ENCODE results near the gene CCNL1.
"Not testable (repeated sequence)": the region's sequence is repeated elsewhere in the genome, so short reads cannot be mapped to it uniquely, and the experiment has no call there.

The CCNL1 gene

DNA sequence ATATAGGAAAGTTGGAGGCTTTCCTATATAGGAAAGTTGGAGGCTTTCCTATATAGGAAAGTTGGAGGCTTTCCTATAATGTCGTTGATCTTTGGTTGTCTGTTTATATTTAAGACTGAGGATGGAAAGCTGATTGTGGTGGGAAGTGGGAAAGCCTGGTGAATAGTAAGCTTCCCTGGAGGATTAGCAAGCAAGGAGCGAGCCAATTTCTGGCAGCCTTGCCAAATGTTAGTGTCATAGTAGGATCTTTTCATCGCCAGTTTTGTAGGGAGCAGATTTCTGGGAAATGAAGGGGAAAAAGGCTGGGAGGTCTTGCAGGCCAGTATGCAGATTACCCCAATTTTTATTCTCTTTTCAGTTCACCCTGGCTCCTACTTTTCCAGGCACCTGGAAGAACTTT, 39.9 kb upstream of the CCNL1 start:
- no CpG with 5 or more reads among the region's 3 CpGs for WGBS, 2 donors (ENCODE audit: extremely low coverage in 2 of 2, insufficient read length in 2 of 2, insufficient replicate concordance in 1 of 2)
- Histone ChIP-seq H3K9ac (ENCODE audit: low read depth, low read length, poor library complexity) (no peak overlapping the region), H3K27me3 (ENCODE audit: control insufficient read depth in 3 of 3, insufficient read depth in 3 of 3, low read depth in 1 of 3, low read length in 3 of 3) (no peaks in the 10 kb centered on the region), H2AFZ (ENCODE audit: low read length) (no peak overlapping the region), H4K8ac (ENCODE audit: low read depth, low read length) (no peak overlapping the region), H3K27ac (replicated peaks; ENCODE audit: low read length) (no peak overlapping the region), H3K23ac (ENCODE audit: low read depth, low read length, poor library complexity) (no peak overlapping the region), H3K4ac (ENCODE audit: low read length) (no peak overlapping the region), H3K9me3 (replicated peaks in 1 of 2; ENCODE audit: control insufficient read depth in 2 of 2, insufficient read depth in 1 of 2, low read depth in 1 of 2, low read length in 2 of 2) (peaks cover 0 to 16% of the 10 kb centered on the region in 2 donors), H4K91ac (ENCODE audit: low read depth, low read length, poor library complexity) (no peak overlapping the region), H3K4me1 (ENCODE audit: control insufficient read depth in 2 of 2, insufficient read depth in 1 of 2, low read depth in 1 of 2, low read length in 2 of 2) (peaks cover 0 to 2% of the 10 kb centered on the region in 2 donors), H2BK12ac (ENCODE audit: low read length) (no peak overlapping the region), H3K79me1 (ENCODE audit: low read depth, low read length) (no peaks in the 10 kb centered on the region), H3K4me3 (ENCODE audit: low read length in 2 of 2) (no peak overlapping the region), H3K18ac (ENCODE audit: low read length) (no peak overlapping the region), H3K14ac (ENCODE audit: low read length) (no peak overlapping the region), H2BK15ac (ENCODE audit: low read length) (no peak overlapping the region), H2AK5ac (ENCODE audit: low read depth, low read length) (no peak overlapping the region), H2BK120ac (ENCODE audit: low read depth, low read length) (no peak overlapping the region), H2BK5ac (ENCODE audit: low read length) (no peak overlapping the region), H3K4me2 (ENCODE audit: insufficient read depth, low read length, poor library complexity, severe bottlenecking) (no peak overlapping the region), H3K36me3 (replicated peaks in 1 of 2; ENCODE audit: control insufficient read depth in 2 of 2, insufficient read depth in 2 of 2, low read length in 2 of 2) (no peaks in the 10 kb centered on the region)
- no peak for DNase-seq (ENCODE audit: low spot score)

DNA sequence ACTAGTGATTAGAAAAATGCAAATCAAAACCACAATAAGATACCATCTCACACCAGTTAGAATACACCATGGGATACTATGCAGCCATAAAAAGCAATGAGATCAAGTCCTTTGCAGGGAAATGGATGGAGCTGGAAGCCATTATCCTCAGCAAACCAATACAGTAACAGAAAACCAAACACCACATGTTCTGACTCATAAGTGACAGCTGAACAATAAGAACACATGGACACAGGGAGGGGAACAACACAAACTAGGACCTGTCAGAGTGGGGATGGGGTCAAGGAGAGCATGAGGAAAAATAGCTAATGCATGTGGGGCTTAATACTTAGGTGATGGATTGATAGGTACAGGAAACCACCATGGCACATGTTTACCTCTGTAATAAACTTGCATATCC, 36.0 kb upstream of the CCNL1 start:
- Histone ChIP-seq H3K4me3 (ENCODE audit: low read length in 2 of 2) (no peak overlapping the region), H3K4ac (ENCODE audit: low read length) (no peak overlapping the region), H2AFZ (ENCODE audit: low read length) (no peak overlapping the region), H3K18ac (ENCODE audit: low read length) (no peak overlapping the region), H3K79me1 (ENCODE audit: low read depth, low read length) (no peaks in the 10 kb centered on the region), H3K9ac (ENCODE audit: low read depth, low read length, poor library complexity) (no peak overlapping the region), H3K4me1 (ENCODE audit: control insufficient read depth in 2 of 2, insufficient read depth in 1 of 2, low read depth in 1 of 2, low read length in 2 of 2) (peaks cover 0 to 2% of the 10 kb centered on the region in 2 donors), H3K27ac (replicated peaks; ENCODE audit: low read length) (no peak overlapping the region), H3K9me3 (replicated peaks in 1 of 2; ENCODE audit: control insufficient read depth in 2 of 2, insufficient read depth in 1 of 2, low read depth in 1 of 2, low read length in 2 of 2) (peaks cover 0 to 18% of the 10 kb centered on the region in 2 donors), H2BK15ac (ENCODE audit: low read length) (no peak overlapping the region), H2BK120ac (ENCODE audit: low read depth, low read length) (no peak overlapping the region), H3K27me3 (ENCODE audit: control insufficient read depth in 3 of 3, insufficient read depth in 3 of 3, low read depth in 1 of 3, low read length in 3 of 3) (no peaks in the 10 kb centered on the region), H4K8ac (ENCODE audit: low read depth, low read length) (no peak overlapping the region), H3K23ac (ENCODE audit: low read depth, low read length, poor library complexity) (no peak overlapping the region), H4K91ac (ENCODE audit: low read depth, low read length, poor library complexity) (no peak overlapping the region), H2BK5ac (ENCODE audit: low read length) (no peak overlapping the region), H3K14ac (ENCODE audit: low read length) (no peak overlapping the region), H3K4me2 (ENCODE audit: insufficient read depth, low read length, poor library complexity, severe bottlenecking) (no peak overlapping the region), H2AK5ac (ENCODE audit: low read depth, low read length) (no peak overlapping the region), H3K36me3 (replicated peaks in 1 of 2; ENCODE audit: control insufficient read depth in 2 of 2, insufficient read depth in 2 of 2, low read length in 2 of 2) (no peaks in the 10 kb centered on the region), H2BK12ac (ENCODE audit: low read length) (no peak overlapping the region)
- DNase-seq (ENCODE audit: low spot score): no peak

DNA sequence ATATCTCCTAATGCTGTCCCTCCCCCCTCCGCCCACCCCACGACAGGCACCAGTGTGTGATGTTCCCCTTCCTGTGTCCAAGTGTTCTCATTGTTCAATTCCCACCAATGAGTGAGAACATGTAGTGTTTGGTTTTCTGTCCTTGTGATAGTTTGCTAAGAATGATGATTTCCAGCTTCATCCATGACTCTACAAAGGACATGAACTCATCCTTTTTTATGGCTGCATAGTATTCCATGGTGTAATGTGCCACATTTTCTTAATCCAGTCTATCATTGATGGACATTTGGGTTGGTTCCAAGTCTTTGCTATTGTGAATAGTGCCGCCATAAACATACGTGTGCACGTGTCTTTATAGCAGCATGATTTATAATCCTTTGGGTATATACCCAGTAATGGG, 31.2 kb upstream of the CCNL1 start:
- not testable (repeated sequence) for H3K4ac ChIP-seq (ENCODE audit: low read length); H4K8ac ChIP-seq (ENCODE audit: low read depth, low read length); H3K23ac ChIP-seq (ENCODE audit: low read depth, low read length, poor library complexity); H3K79me1 ChIP-seq (ENCODE audit: low read depth, low read length); H3K4me3 ChIP-seq (ENCODE audit: low read length in 2 of 2); H3K27me3 ChIP-seq (ENCODE audit: control insufficient read depth in 3 of 3, insufficient read depth in 3 of 3, low read depth in 1 of 3, low read length in 3 of 3); H2BK15ac ChIP-seq (ENCODE audit: low read length); H4K91ac ChIP-seq (ENCODE audit: low read depth, low read length, poor library complexity); H3K36me3 ChIP-seq (replicated peaks in 1 of 2; ENCODE audit: control insufficient read depth in 2 of 2, insufficient read depth in 2 of 2, low read length in 2 of 2); H3K4me1 ChIP-seq (ENCODE audit: control insufficient read depth in 2 of 2, insufficient read depth in 1 of 2, low read depth in 1 of 2, low read length in 2 of 2); H3K4me2 ChIP-seq (ENCODE audit: insufficient read depth, low read length, poor library complexity, severe bottlenecking); DNase-seq (ENCODE audit: low spot score); H2BK5ac ChIP-seq (ENCODE audit: low read length); H2AK5ac ChIP-seq (ENCODE audit: low read depth, low read length); H3K14ac ChIP-seq (ENCODE audit: low read length); H2AFZ ChIP-seq (ENCODE audit: low read length); H3K9ac ChIP-seq (ENCODE audit: low read depth, low read length, poor library complexity); H2BK12ac ChIP-seq (ENCODE audit: low read length); H2BK120ac ChIP-seq (ENCODE audit: low read depth, low read length); H3K27ac ChIP-seq (replicated peaks; ENCODE audit: low read length); H3K18ac ChIP-seq (ENCODE audit: low read length)
- no CpG with 5 or more reads among the region's 5 CpGs for WGBS, 2 donors (ENCODE audit: extremely low coverage in 2 of 2, insufficient read length in 2 of 2, insufficient replicate concordance in 1 of 2)
- peaks cover 13 to 50% of the 10 kb centered on the region in 2 donors for H3K9me3 ChIP-seq (replicated peaks in 1 of 2; ENCODE audit: control insufficient read depth in 2 of 2, insufficient read depth in 1 of 2, low read depth in 1 of 2, low read length in 2 of 2)

DNA sequence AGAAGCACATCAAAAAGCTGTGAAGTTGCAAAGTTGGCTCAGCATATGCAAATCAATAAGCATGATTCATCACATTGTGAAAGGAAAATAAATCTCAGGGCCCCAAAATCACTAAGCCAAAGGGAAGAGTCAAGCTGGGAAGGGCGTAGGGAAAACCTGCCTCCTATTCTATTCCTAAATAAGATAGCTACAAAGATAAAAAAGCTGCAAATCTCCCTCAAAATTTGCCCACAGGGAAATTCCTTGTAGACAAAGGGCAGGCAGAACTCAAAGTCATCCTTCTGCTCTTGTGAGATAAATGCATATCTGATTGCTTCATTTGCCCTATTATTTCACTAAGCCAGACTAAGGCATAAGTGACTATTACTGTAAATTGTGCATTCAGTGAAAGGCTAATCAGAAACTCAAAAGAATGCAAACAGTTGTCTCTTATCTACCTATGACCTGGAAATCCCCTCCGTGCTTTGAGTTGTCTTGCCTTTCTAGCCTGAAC, 30.5 kb upstream of the CCNL1 start:
- H3K36me3 ChIP-seq (replicated peaks in 1 of 2; ENCODE audit: control insufficient read depth in 2 of 2, insufficient read depth in 2 of 2, low read length in 2 of 2): peaks cover 7 to 11% of the 10 kb centered on the region in 2 donors
- no peak overlapping the region for H2BK15ac ChIP-seq (ENCODE audit: low read length)
- H4K8ac ChIP-seq (ENCODE audit: low read depth, low read length): no peak overlapping the region
- H3K27ac ChIP-seq (replicated peaks; ENCODE audit: low read length): no peak overlapping the region
- no peak for DNase-seq (ENCODE audit: low spot score)
- peaks cover 2% of the 10 kb centered on the region for H3K79me1 ChIP-seq (ENCODE audit: low read depth, low read length)
- H2AK5ac ChIP-seq (ENCODE audit: low read depth, low read length): no peak overlapping the region
- no peak overlapping the region for H2BK120ac ChIP-seq (ENCODE audit: low read depth, low read length)
- H3K23ac ChIP-seq (ENCODE audit: low read depth, low read length, poor library complexity): no peak overlapping the region
- H4K91ac ChIP-seq (ENCODE audit: low read depth, low read length, poor library complexity): no peak overlapping the region
- no peaks in the 10 kb centered on the region for H3K4me1 ChIP-seq (ENCODE audit: control insufficient read depth in 2 of 2, insufficient read depth in 1 of 2, low read depth in 1 of 2, low read length in 2 of 2)
- H3K27me3 ChIP-seq (ENCODE audit: control insufficient read depth in 3 of 3, insufficient read depth in 3 of 3, low read depth in 1 of 3, low read length in 3 of 3): no peaks in the 10 kb centered on the region
- H3K9ac ChIP-seq (ENCODE audit: low read depth, low read length, poor library complexity): no peak overlapping the region
- no peak overlapping the region for H3K4ac ChIP-seq (ENCODE audit: low read length)
- no CpG with 5 or more reads among the region's 2 CpGs for WGBS, 2 donors (ENCODE audit: extremely low coverage in 2 of 2, insufficient read length in 2 of 2, insufficient replicate concordance in 1 of 2)
- H3K18ac ChIP-seq (ENCODE audit: low read length): no peak overlapping the region
- no peak overlapping the region for H3K14ac ChIP-seq (ENCODE audit: low read length)
- H3K4me3 ChIP-seq (ENCODE audit: low read length in 2 of 2): no peak overlapping the region
- no peak overlapping the region for H3K4me2 ChIP-seq (ENCODE audit: insufficient read depth, low read length, poor library complexity, severe bottlenecking)
- no peak overlapping the region for H2BK5ac ChIP-seq (ENCODE audit: low read length)
- H2BK12ac ChIP-seq (ENCODE audit: low read length): no peak overlapping the region
- peaks cover 20 to 51% of the 10 kb centered on the region in 2 donors for H3K9me3 ChIP-seq (replicated peaks in 1 of 2; ENCODE audit: control insufficient read depth in 2 of 2, insufficient read depth in 1 of 2, low read depth in 1 of 2, low read length in 2 of 2)
- no peak overlapping the region for H2AFZ ChIP-seq (ENCODE audit: low read length)

All from neuronal stem cell (in vitro differentiated cells).